ENCODE data around the gene CEP85. TPM values are rescaled to one million over a fixed set of nuclear protein-coding genes. Genes with fewer than 3 reads are reported as not detected.

Gene CEP85
- total and polyA plus RNA-seq, 2 donors: 9.7 to 18.7 TPM

DNA sequence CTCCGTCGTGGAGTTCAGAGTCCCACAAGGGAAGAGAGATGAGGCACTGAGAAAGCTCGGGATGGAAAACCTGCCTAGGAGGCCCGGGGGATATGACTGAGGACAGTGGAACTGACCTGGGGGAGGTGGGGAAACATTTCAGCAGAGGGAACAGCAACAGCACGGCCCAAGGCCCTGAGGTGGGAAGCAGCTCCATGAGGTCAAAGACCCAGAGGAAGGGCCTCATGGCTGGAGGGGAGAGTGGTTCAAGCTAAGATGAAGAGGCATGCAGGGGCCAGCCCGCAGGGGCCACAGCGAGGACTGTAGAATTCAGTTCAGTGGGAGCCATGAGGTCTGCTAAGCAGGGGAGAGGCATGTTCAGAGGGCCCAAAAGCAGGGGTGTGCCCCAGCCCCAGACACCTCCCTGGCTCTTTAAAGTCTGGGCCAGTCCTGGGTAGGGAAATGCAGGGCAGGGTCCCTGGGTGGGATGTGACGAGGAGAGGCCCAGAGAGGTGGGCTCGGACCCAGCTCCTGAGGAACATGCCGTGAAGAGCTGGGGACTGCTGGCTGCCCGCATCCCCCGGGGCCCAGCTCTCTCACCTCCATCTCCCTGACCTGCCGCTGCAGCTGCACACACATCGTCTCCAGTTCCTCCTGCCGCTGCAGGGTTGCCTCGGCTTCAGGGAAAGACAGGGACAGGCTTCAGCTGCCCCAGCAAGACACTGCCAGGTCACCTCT lies 62.5 kb downstream of the CEP85 start:
- Histone ChIP-seq H3K27ac (ENCODE audit: low read depth in 1 of 2, low read length in 1 of 2) (no peak overlapping the region), H3K27me3 (ENCODE audit: control insufficient read depth in 2 of 2, insufficient read depth in 1 of 2, low read length in 1 of 2) (no peaks in the 10 kb centered on the region), H3K9me3 (ENCODE audit: control insufficient read depth in 2 of 2, insufficient read depth in 1 of 2, low read length in 1 of 2) (peaks cover 0 to 7% of the 10 kb centered on the region in 2 donors), H3K36me3 (ENCODE audit: control insufficient read depth in 2 of 2, insufficient read depth in 2 of 2, low read length in 1 of 2) (peaks cover 19 to 42% of the 10 kb centered on the region in 2 donors), H3K4me1 (ENCODE audit: control insufficient read depth in 2 of 2, insufficient read depth in 2 of 2, low read length in 2 of 2) (peaks cover 8 to 31% of the 10 kb centered on the region in 2 donors), H3K4me3 (ENCODE audit: low read length in 2 of 2) (no peak overlapping the region)
- no peak for DNase-seq (ENCODE audit: low read depth in 6 of 9, low spot score in 9 of 9)
- WGBS: 91% methylated on average over 16 of the region's 16 CpGs

DNA sequence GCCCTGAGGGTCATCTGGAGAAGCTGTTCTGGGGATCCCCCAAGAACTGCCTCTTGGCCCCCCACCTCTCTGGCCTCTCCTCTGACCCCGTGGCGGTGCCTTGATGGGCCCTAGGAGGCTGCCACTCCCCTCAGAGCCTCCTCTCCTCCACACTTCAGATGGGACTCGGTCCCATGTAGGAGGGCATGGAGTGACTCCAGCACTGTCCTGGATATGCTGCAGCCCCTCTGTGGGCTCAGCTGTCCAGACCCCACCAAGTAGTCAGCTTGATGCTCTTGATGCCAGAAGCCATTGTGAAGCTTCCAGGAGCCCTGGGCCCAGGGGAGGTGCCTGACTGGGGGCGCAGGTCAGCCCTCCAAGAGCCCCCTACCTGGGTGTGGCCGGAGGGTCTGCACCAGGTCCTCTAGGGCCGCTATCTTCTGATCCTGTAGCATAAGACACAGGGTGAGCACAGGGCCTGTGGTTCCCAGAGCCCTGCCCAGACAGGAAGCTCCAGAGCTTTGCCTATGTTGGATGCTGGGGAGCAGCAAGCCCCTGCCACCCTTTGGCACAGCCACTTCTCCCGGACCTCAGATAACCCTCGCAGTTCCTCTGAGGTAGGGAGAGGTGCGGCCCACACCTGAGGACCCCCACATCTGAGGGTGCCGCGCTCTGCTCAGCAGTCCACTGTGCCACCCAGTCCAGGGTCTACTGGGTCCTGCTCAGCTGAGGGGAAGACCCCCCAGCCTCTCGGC lies 63.2 kb downstream of the CEP85 start:
- 97% methylated on average over 12 of the region's 12 CpGs for WGBS
- H3K27ac ChIP-seq (ENCODE audit: low read depth in 1 of 2, low read length in 1 of 2): no peak overlapping the region
- peaks cover 19 to 39% of the 10 kb centered on the region in 2 donors for H3K36me3 ChIP-seq (ENCODE audit: control insufficient read depth in 2 of 2, insufficient read depth in 2 of 2, low read length in 1 of 2)
- H3K4me3 ChIP-seq (ENCODE audit: low read length in 2 of 2): no peak overlapping the region
- H3K9me3 ChIP-seq (ENCODE audit: control insufficient read depth in 2 of 2, insufficient read depth in 1 of 2, low read length in 1 of 2): no peaks in the 10 kb centered on the region
- H3K4me1 ChIP-seq (ENCODE audit: control insufficient read depth in 2 of 2, insufficient read depth in 2 of 2, low read length in 2 of 2): peaks cover under 1 to 27% of the 10 kb centered on the region in 2 donors
- no peaks in the 10 kb centered on the region for H3K27me3 ChIP-seq (ENCODE audit: control insufficient read depth in 2 of 2, insufficient read depth in 1 of 2, low read length in 1 of 2)
- DNase-seq (ENCODE audit: low read depth in 6 of 9, low spot score in 9 of 9): no peak

- H3K4me1 ChIP-seq (ENCODE audit: control insufficient read depth in 2 of 2, insufficient read depth in 2 of 2, low read length in 2 of 2): peaks cover 0 to 28% of the 10 kb centered on the region in 2 donors
- H3K36me3 ChIP-seq (ENCODE audit: control insufficient read depth in 2 of 2, insufficient read depth in 2 of 2, low read length in 1 of 2): peaks cover 19 to 39% of the 10 kb centered on the region in 2 donors
- H3K27ac ChIP-seq (ENCODE audit: low read depth in 1 of 2, low read length in 1 of 2): no peak overlapping the region
- H3K27me3 ChIP-seq (ENCODE audit: control insufficient read depth in 2 of 2, insufficient read depth in 1 of 2, low read length in 1 of 2): no peaks in the 10 kb centered on the region
- DNase-seq (ENCODE audit: low read depth in 6 of 9, low spot score in 9 of 9): no peak
- no peak overlapping the region for H3K4me3 ChIP-seq (ENCODE audit: low read length in 2 of 2)
- 82% methylated on average over 6 of the region's 6 CpGs for WGBS
- H3K9me3 ChIP-seq (ENCODE audit: control insufficient read depth in 2 of 2, insufficient read depth in 1 of 2, low read length in 1 of 2): no peaks in the 10 kb centered on the region
Observed at GRCh38 chr1:26297791-26298124, 63.8 kb downstream of the CEP85 start.

GRCh38 chr1:26300578-26301275 lies 66.7 kb downstream of the CEP85 start:
- no peaks in the 10 kb centered on the region for H3K27me3 ChIP-seq (ENCODE audit: control insufficient read depth in 2 of 2, insufficient read depth in 1 of 2, low read length in 1 of 2)
- H3K4me1 ChIP-seq (ENCODE audit: control insufficient read depth in 2 of 2, insufficient read depth in 2 of 2, low read length in 2 of 2): peaks cover 2 to 45% of the 10 kb centered on the region in 2 donors
- H3K9me3 ChIP-seq (ENCODE audit: control insufficient read depth in 2 of 2, insufficient read depth in 1 of 2, low read length in 1 of 2): no peaks in the 10 kb centered on the region
- WGBS: 96% methylated on average over 11 of the region's 11 CpGs
- peaks cover 14 to 25% of the 10 kb centered on the region in 2 donors for H3K36me3 ChIP-seq (ENCODE audit: control insufficient read depth in 2 of 2, insufficient read depth in 2 of 2, low read length in 1 of 2)
- H3K4me3 ChIP-seq (ENCODE audit: low read length in 2 of 2): no peak overlapping the region
- no peak for DNase-seq (ENCODE audit: low read depth in 6 of 9, low spot score in 9 of 9)
- H3K27ac ChIP-seq (ENCODE audit: low read depth in 1 of 2, low read length in 1 of 2): no peak overlapping the region

GRCh38 chr1:26302733-26303405 lies 68.9 kb downstream of the CEP85 start:
- Histone ChIP-seq H3K9me3 (ENCODE audit: control insufficient read depth in 2 of 2, insufficient read depth in 1 of 2, low read length in 1 of 2) (no peaks in the 10 kb centered on the region), H3K27me3 (ENCODE audit: control insufficient read depth in 2 of 2, insufficient read depth in 1 of 2, low read length in 1 of 2) (no peaks in the 10 kb centered on the region), H3K27ac (ENCODE audit: low read depth in 1 of 2, low read length in 1 of 2) (peak overlapping the region in 1 of 2 donors; percentile 11), H3K36me3 (ENCODE audit: control insufficient read depth in 2 of 2, insufficient read depth in 2 of 2, low read length in 1 of 2) (peaks cover 3 to 7% of the 10 kb centered on the region in 2 donors), H3K4me3 (ENCODE audit: low read length in 2 of 2) (no peak overlapping the region), H3K4me1 (ENCODE audit: control insufficient read depth in 2 of 2, insufficient read depth in 2 of 2, low read length in 2 of 2) (peaks cover 14 to 62% of the 10 kb centered on the region in 2 donors)
- no peak for DNase-seq (ENCODE audit: low read depth in 6 of 9, low spot score in 9 of 9)
- 83% methylated on average over 8 of the region's 8 CpGs for WGBS

DNA sequence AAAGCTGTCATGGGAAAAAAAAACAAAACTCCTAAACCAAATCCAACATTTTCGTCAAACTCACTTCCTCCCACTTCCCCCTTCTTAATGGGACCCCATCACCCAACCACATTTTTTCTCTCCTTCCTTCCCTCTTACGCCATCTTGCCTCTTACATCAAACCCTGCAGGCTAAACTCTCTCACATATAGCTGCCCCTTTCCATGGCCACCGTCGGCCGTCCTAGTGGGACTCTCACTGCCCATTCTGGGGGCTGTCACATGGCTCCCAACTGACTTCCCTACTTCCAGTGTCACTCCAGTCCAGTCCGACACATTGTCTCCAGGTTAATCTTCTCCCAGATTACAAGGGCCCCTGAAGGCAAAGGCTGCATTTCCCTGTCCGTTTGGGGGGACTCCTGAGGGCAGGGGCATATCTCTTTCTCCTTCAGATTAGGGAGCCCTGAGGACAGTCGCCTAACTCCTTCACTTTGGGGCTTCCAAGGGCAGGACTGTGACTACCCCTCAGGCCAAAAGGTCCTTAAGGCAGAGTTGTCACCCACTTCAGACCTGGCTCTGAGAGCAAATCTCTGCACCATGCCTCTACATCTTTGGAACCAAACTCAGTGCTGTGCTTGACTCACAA lies 71.8 kb downstream of the CEP85 start:
- Histone ChIP-seq H3K27ac (ENCODE audit: low read depth in 1 of 2, low read length in 1 of 2) (peak overlapping the region; percentile 71 to 99), H3K4me3 (ENCODE audit: low read length in 2 of 2) (peak overlapping the region; percentile 58 to 73), H3K9me3 (ENCODE audit: control insufficient read depth in 2 of 2, insufficient read depth in 1 of 2, low read length in 1 of 2) (no peaks in the 10 kb centered on the region), H3K36me3 (ENCODE audit: control insufficient read depth in 2 of 2, insufficient read depth in 2 of 2, low read length in 1 of 2) (peaks cover 3 to 7% of the 10 kb centered on the region in 2 donors), H3K4me1 (ENCODE audit: control insufficient read depth in 2 of 2, insufficient read depth in 2 of 2, low read length in 2 of 2) (peaks cover 24 to 73% of the 10 kb centered on the region in 2 donors), H3K27me3 (ENCODE audit: control insufficient read depth in 2 of 2, insufficient read depth in 1 of 2, low read length in 1 of 2) (no peaks in the 10 kb centered on the region)
- WGBS: 23% methylated on average over 8 of the region's 8 CpGs
- DNase-seq (ENCODE audit: low read depth in 6 of 9, low spot score in 9 of 9): no peak

DNA sequence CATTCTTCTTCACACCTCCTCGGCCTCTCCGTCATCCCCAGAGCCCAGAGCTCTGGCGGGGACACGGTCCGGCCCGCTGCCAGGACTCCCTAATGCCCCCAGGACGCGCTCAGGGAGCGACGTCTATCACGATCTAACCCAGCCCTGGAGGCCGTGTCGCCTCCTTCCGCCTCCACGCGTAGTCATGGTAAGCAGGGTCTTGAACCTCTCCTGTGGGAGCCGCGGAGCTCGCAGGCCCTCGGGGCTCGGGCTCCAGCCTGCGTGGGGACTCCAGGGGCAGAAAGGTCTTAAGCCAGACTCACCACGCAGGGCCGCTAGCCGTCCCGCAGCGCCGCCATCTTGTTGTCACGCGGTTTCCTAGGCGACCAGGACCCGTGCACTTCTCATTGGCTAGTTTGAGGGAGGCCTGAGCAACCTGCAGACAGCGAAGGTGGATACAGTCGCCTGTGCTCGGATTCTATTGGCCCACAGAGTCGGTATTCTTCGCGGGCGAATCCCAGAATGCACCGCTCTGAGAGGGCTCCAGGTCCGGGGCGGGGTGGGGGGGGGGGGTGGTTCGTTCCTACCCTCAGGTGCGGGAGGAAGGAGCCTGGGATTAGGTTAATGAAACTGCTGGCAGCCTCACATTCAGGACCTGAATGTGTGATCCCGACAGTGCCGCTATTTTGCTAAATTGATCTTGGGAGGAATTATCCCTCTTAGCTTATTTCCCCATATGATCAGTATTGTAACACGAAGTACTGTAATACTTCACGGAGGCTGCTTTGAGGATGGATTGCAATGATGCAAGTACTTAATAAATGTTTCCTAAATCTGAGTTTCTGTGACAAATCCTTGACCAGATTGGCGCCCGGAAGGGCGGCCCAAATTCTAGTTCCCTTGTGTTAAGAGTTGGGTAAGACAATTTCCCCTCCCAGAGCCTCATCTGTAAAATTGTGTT lies 72.6 kb downstream of the CEP85 start, which contains the start of gene UBXN11:
UBXN11 (minus strand) TSS at position 347 of the 940 bp plus-strand sequence. CDS start 3,753 bp downstream, outside the sequence.
- Histone ChIP-seq H3K4me1 (ENCODE audit: control insufficient read depth in 2 of 2, insufficient read depth in 2 of 2, low read length in 2 of 2) (peaks cover 26 to 73% of the 10 kb centered on the region in 2 donors), H3K27ac (ENCODE audit: low read depth in 1 of 2, low read length in 1 of 2) (peak within 1 kb of the TSS; percentile 91 to 99), H3K36me3 (ENCODE audit: control insufficient read depth in 2 of 2, insufficient read depth in 2 of 2, low read length in 1 of 2) (peaks cover 0 to 3% of the 10 kb centered on the region in 2 donors), H3K4me3 (ENCODE audit: low read length in 2 of 2) (peak within 1 kb of the TSS; percentile 58 to 73), H3K9me3 (ENCODE audit: control insufficient read depth in 2 of 2, insufficient read depth in 1 of 2, low read length in 1 of 2) (no peaks in the 10 kb centered on the region), H3K27me3 (ENCODE audit: control insufficient read depth in 2 of 2, insufficient read depth in 1 of 2, low read length in 1 of 2) (no peaks in the 10 kb centered on the region)
- peak; percentile 83 to 98 (median 93) for DNase-seq (ENCODE audit: low read depth in 6 of 9, low spot score in 9 of 9)
- 1% methylated on average over 51 of the region's 51 CpGs for WGBS

Measured in thymus (tissue), 11 donors.